GM18870 (cell line): ENCODE measurements around the gene NPS.

Source experiments
- ATAC-seq: cut with Tn5 transposase; IDR thresholded peaks from one replicate; pipeline ENCODE4 v1.9.1; 2021; ENCODE audit warnings: moderate library complexity; ENCODE audit not compliant: unreplicated experiment

The NPS gene

GRCh38 chr10:127556916-127557315 lies 7.8 kb downstream of the NPS start:
- ATAC-seq: no peak

- no peak for ATAC-seq
Measured at GRCh38 chr10:127561647-127562046, 12.5 kb downstream of the NPS start.

- ATAC-seq: no peak
Measured at GRCh38 chr10:127563718-127564553, 14.8 kb downstream of the NPS start.

- no peak for ATAC-seq
Measured at GRCh38 chr10:127564644-127565043, 15.5 kb downstream of the NPS start.

- no peak for ATAC-seq
Measured at GRCh38 chr10:127565583-127565982, 16.5 kb downstream of the NPS start.

- ATAC-seq: no peak
Measured at GRCh38 chr10:127569210-127569609, 20.1 kb downstream of the NPS start.

GRCh38 chr10:127570036-127570435 lies 20.9 kb downstream of the NPS start:
- no peak for ATAC-seq

- ATAC-seq: no peak
Measured at GRCh38 chr10:127571386-127571785, 22.3 kb downstream of the NPS start.

- no peak for ATAC-seq
Measured at GRCh38 chr10:127576051-127576450, 26.9 kb downstream of the NPS start.

GRCh38 chr10:127576740-127577161 lies 27.6 kb downstream of the NPS start:
- no peak for ATAC-seq

GRCh38 chr10:127577376-127578258 lies 28.5 kb downstream of the NPS start:
- no peak for ATAC-seq

GRCh38 chr10:127578259-127578960 lies 29.3 kb downstream of the NPS start:
- ATAC-seq: no peak

GRCh38 chr10:127578961-127579305 lies 29.8 kb downstream of the NPS start:
- ATAC-seq: no peak

GRCh38 chr10:127579640-127580039 lies 30.5 kb downstream of the NPS start:
- no peak for ATAC-seq

- no peak for ATAC-seq
Measured at GRCh38 chr10:127580822-127581221, 31.7 kb downstream of the NPS start.

- no peak for ATAC-seq
Measured at GRCh38 chr10:127585519-127586023, 36.5 kb downstream of the NPS start.

- ATAC-seq: no peak
Measured at GRCh38 chr10:127587668-127588365, 38.7 kb downstream of the NPS start.

- ATAC-seq: no peak
Measured at GRCh38 chr10:127592586-127592985, 43.5 kb downstream of the NPS start.

- ATAC-seq: no peak
Measured at GRCh38 chr10:127600479-127600878, 51.4 kb downstream of the NPS start.
